ENCODE measurements around the gene ZFHX3.

Gene ZFHX3

DNA sequence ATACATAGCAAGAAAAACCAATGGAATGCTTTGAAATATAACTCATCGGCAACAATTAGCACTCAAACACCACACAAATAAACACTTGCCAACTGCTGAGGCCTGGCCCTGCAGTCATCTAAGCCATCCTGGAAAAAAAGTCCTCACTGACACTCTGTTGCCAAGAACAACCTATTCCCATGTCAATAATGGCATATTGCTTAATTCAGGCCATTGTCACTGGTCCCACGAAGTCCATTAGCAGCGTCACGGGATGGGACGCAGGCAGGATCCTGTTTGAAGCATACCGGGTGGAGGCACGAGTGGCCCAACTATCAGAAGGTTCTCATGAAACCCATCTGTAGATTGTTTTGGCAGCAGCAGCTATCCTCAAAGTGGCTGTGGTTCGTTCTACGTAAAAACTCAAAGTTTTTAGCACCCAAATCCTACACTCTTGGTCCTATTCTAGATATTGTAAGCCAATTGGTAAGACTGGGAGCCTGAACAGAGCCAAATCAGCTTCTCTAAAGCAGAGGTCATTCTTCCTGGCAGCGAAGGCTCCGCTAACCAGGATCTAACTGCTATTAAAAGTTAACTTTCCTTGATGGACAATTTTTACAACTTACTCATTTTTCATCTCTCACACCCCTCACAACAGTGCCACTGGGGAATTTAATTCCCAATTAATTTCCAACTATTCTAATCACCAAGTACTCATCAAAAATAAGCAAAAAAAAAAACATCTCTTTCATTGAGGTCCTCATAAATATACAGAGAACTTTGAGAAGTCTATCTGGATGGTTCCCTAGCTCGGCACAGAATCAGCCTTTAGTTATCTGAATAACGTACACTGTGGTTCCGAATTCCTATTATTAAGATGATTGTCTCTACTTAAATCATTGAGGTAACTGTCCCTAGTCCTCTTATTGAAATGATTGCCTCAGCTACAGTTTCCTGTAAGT, 91.5 kb downstream of the ZFHX3 start:
- DNase-seq = no peak

DNA sequence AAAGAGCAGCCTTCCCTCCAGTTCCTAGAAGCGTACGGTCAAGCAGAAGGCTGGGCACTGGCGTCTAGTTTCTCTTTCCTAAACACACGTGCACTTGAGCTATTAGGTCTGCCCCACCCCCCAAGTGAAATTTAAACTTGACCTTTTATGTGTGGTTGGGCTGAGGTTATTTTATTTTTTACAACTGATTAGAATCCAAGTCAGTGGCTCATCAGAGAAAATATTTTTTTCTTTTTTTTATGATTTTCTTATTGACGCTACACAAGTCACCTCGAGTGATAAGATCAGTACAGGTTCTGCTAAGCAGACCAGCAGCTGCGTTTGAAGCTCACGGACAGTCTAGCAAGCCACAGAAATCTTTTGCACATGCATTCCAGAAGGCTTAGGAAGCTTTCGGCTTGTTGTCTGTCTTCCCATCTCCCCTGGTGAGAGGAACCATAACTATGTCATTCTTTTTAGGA, 95.1 kb downstream of the ZFHX3 start:
- no peak for DNase-seq

DNA sequence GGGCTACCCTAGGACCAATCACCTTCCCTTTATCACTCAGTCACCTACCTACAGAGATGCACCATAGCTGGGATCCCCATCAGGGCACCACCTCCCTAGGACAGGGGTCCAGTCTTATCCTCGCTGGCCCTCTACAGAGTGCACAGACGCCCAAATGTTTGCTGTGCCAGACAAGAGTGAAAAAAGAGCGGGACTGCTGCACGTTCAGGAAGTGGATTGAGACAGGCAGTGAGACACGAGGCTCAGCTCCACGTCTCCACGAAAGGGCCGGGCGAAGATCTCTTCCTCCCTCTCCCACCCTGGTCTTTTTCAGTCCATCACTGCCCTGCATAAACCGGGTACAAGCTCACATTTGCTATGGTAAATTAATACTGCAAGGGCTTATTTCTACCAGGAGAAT, 95.5 kb downstream of the ZFHX3 start:
- DNase-seq = no peak

DNA sequence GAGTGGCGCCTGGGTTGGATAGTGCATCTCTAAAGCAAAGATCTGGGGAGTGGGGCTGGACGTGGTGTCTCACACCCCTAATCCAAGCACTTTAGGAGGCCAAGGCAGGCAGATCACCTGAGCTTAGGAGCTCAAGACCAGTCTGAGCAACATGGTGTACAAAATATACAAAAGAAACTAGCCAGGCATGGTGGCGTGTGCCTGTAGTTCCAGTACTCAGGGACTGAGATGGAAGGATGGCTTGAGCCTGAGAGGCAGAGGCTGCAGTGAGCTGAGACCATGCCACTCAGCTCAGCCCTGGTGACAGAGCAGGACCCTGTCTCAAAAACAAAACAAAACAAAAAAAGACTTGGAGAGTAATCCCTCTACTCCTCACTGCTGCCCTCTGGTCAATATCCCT, 96.0 kb downstream of the ZFHX3 start:
- DNase-seq = no peak

DNA sequence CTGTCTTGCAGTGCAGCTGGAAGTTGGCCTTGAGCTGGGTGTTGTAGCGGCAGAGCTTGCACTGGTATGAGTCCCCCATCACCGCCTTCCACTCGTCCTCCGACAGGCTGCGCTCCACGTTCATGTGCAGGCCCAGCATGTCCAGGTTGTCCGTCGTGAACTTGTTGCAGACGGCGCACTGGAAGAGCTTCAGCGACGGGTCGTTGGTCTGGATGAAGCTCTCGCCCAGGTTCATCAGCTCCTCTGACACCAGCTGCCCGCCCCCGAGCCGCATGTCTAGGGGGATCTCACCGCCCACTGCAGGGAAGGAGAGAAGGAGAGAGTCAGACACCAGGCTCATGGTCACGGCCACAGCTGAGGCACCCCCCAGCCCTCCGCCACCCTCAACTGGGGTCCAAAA, 97.3 kb downstream of the ZFHX3 start:
- no peak for DNase-seq

DNA sequence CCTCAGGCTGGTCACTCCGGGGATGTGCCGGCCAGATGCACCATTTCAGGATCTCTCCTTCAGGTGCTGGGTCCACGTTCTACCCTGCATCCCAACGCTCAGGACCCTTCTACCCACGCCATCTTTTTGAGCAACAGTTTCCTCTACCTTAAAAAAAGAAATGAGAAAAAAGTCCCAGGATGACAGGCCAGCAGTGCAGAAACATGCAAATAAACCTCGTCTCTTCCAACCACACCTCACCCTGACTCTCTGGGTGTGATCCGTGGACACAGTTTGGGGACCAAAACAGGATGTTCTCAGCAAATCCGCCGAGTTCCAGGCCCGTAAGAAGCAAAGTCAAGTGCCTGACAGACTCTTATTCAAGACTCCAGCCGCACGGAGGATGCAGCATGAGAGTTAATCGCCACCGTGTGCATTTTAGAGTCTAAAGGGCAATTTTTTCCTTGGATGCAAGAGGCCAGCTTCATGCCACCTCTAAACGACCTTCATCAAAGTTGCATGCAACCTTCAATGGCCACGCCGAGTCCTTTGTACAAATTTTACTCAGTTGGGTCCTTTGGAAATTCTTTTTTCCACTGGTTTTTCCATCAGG, 99.6 kb downstream of the ZFHX3 start:
- DNase-seq = no peak

DNA sequence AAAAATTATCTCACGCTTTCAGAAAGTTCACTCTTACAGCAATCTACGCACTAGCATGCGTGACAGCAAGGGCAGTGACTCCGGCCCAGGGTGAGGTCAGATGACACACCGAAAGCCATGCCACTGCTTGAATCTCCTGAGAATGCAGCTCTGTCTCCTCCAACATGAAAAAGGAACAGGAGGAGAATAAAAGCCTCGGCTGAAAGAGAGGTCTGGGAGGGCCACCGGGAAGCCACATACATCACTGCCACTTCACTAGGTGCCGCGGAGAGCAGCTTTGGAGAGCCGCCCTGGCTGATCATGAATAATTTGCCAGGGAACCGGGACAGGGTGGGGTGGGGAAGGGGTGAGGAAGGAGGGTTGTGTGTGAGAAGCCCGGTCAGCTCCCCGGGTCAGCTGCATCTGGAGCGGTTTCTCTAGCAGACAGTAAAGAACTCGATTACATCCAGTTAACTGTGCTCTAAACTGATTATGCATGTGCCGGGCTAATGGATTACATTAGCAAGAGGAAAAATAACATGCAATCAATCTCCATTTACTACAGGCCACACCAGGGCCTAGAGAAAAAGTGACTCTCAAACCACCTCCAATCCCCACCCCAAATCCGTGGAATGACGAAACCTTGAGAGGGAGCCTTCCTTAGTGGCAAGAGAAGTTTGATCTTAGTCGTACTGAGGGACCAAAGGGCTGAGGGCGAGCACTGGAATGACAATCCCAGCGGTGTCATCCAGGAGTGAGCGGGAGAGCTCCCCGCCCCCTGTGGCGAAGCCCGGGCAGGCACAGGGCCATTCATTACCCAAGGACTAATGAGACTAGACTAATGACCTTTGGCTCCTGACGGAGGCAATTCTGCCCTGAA, 100.3 kb downstream of the ZFHX3 start:
- DNase-seq = peak in 1 of 56 donors; percentile 4

DNA sequence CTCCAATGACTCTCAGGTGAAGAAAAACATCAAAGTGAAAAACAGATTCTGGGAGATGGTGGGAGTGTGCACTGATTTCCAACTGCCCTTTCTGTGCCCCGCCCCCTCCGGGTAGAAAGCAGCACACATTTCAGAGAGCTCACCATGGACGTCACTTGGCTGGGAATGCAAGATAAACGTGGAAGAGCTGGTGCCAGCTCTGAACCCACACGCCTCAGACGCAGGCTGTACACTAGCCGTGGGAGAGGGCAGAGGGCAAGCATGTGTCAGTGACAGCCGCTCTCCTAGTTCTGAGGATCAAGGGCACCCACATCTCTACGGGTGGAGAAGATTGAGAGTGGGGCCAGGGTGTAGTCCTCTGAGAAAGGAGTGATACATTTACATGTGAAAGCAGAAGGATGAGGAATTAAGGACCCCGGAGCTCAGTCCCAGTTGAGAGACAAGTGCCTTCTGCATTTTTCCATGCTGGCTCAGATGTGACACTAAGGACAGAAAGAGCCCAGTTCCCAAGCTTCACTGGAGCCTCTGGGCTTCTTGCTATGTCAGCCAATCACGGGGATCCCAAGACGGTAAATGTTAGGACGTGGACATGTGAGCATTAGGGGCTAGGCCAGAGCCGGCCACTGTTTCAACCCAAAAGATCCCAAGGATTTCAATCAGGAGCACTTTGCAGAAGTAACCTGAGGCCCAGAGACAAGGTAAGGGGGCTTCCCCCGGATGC, 101.3 kb downstream of the ZFHX3 start:
- no peak for DNase-seq

DNA sequence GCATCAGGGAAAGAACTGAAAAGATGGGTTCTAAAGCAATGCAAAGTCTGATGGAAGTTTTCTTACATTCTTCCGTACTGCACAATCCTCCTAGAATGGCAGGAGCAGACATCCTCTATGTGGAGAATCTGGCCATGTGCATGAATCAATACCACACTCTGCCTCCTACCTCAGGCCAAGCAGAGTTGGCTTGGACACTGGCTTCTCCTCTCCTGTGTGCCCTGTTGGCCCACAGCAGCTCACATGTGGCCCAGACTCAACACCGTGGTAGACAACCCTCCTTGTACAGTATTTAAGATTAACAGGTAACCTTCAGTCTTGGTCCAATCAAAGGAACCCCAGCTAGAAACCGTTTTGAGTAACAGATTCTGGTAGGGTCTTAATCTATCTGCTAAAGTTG, 101.9 kb downstream of the ZFHX3 start:
- no peak for DNase-seq

DNA sequence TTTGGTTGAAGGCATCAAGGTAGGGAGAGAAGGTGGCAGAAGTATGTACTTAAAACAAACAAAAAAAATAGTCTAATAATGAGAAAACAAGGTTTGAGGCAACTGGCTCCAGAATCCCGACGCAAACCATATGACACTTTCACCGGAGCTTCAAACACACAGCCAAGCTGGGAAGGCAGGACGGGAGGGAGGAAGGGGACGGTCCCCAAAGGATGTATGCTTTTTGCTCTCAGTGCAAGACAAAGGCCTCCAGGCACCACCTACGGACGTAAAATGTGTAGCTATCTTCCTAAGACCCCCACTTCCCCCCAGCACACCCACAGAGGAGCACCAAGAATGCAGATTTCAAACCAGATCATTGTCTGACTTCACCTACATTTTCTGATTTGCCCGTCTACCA, 102.3 kb downstream of the ZFHX3 start:
- DNase-seq = no peak

DNA sequence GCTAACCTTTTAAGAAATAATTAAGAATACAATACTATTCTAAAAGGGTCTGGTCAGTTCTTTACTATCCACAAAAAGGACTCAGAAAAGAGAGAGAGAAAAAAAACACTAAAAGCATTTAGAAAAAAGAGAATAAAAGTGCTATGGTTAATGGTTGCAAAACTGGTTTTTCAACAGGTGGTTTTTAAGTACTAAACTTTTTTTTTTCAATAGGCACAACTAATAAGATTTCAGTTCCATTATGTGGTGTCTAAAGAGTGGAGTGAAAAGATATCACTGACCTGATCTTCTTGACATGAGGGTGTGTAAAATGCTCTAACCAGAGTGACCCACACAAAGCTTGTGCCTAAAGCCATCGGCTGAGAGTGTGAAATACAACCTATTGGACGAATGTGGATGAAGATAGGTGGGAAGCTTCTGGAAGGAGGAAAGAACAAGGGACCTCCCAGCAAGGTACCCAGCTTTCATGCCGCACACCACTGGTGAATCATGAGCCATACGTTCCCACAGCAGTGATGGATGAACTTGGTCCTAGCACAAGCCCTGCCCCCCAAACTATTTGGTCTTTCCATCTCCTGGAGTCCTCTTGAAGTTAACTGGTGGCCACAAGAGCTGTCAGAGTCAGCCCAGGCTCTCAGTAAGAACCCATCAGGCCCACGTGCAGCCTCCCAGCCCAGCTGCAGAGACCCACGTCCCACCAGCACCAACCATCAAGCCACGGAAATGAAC, 103.0 kb downstream of the ZFHX3 start:
- no peak for DNase-seq

DNA sequence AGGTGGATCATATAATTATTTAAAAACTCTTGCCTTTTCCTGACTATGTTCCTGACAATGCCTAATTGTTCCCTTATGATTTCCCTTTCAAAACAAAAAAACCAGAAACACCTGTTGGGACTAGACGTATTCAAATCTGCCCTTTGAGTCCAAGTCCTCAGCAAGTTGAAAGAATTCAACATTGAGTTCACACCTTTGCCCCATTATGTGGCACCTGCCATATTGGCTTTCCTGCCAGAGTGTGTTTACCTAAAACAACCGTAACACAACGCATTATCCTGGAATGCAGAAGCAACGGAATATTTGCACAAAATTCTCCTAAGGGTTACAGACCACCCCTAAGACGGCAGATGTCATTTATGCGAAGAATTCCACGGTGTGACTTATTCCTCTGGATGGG, 105.9 kb downstream of the ZFHX3 start:
- no peak for DNase-seq

DNA sequence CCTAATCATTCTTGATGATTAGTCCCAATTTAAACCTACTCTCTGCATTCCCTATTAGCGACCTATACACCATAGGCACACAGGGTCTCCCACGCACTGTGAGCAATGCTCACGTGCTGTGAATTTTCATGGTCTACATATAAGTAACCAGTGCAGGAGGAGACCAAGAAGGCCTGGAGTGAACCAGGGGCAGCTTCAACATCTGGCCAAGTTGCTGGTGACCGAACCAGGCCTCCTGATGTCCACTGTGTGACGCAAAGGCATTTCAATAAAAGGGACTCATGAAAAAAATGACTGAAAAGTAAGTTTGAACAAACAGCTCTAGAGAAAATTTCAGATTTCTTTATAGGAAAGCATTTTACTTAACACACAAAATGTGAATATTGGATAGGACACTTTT, 107.0 kb downstream of the ZFHX3 start:
- no peak for DNase-seq

DNA sequence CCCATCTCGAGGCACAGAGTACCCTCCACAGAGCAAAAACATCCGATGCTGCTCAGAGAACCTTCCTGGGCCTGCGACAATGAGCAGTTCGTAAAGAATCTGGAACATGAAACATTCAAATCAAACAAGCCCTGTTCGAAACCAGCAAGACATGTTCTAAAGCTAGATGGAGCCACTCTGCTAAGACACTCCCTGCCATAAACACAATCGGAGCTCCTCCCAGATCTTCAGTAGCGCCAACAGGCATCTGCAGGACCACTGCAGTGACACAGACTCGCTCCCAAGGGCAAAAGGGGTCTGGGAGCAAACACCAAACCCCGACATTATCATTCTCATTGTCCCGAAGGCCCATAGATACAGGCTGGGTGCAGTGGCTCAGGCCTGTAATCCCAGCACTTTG, 108.7 kb downstream of the ZFHX3 start:
- DNase-seq = no peak

DNA sequence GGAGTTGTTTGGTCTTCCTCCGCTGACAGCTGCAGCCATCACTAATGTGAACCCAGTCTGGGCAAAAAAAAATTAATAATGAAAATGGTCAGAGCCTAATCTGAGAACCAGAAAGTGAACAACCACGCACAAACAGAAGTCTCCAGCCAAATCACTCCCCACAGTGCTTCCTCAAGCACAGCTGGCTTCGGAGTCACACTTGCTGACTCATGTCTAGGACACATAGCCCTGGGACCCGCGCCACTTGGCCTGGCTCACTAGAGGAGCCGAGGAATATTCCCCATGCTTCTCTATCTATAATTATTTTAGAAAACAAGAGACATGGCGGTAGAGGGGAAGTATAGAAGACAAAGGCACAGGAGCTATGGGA, 109.1 kb downstream of the ZFHX3 start:
- DNase-seq = peak in 11 of 56 donors; percentile 3 to 80 (median 19)

DNA sequence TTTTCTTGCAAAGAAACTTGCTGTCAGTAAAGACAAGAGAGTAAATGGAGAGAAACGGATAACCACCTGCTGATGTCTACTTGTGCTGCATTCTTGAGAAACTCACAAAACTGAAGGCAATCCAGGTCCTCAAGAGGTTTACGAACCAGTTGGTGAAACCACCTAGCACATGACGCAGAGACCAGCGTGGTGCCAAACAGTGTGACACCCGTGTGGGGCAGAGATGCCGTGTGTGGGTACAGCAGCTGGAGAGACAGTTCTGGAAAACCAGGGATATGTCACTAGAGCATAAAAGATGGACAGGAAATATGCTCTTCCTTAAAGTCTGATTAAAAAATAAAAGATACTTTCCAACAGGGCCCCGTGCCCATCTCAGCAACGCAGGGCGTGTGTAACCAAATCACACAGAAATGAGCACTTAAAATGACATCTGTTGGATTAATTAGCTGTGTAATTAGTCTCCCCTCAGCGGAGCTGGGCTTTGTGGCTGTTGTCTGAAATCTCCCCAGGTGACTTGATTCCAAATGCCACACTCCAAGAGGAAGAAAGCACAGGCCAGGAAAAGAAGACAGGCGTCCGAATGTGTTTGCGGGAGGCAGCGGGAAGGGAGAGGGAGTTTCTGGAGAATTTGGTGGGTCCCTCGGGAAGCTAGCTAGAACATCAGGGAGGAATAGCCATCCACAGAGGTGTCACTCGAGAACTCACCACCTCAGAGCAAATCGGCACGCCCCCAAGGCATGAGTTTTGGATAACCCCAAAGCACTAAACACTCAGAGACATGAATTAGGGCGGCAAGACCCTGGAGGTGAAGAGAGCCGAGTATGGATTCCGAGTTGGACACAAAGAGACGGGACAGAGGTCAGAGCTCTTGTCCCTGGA, 109.8 kb downstream of the ZFHX3 start:
- no peak for DNase-seq

DNA sequence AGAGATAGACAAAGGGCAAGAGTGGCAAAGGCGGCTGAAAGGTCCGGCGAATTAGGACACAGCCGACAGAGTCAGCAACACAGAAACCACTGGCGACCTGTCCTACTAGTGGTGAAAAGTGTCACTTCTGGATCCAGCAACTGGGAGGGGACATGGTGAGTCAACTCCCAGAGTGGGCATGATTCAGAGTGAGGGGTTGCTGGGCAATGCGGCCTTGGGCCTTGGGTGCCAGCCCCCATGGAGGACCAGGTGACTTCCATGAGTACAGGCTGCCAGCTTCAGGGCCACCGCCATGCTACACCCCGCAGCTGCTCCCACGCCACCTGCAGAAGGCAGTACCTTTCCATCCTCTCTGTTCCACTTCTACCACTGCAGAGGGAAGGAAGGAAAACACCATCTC, 110.6 kb downstream of the ZFHX3 start:
- DNase-seq = no peak

DNA sequence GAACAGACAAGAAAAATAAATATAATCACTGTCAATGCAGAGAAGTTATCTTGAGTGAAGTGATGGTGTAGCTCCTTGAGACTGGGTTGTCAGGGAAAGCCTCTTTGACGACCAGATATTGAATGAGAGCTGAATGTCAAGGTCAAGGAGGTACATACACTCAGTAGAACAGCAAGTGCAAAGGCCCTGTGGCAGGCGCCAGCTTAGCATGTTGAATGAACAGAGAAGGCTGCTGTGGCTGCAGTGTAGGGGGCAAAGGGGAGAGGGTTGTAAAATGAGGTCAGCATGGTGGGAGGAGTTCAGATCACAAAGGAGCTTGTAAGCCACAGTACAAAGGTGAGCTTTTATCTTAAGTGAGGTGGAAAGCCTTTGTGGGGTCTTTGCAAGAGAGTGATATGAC, 111.5 kb downstream of the ZFHX3 start:
- no peak for DNase-seq

DNA sequence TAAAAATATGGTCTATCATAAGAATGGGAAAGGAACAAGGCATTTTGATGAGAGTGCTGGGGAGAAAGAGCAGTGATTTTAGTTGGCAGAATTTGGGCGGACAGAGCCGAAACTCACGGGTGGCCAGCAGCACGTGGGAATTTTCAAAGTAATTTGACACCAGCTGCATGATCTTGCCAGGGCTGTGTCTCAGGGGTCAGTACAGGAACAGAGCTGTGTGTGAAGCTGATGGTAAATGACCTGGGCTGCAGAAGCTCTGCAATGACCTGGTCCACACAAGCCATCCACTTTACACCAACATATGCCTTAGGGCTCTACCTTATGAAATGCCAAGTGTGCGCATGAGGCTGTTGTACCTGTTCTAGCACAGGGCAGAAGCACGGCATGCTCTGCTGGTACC, 112.0 kb downstream of the ZFHX3 start:
- DNase-seq = no peak

Data from nucleus accumbens (tissue), 56 donors.